CD4-positive, alpha-beta T cell treated with Interleukin-21 for 1 hour (primary cell): ENCODE data around the gene PRSS21.

Source experiments
- DNase-seq: peaks from one replicate; pipeline ENCODE4 v3.0.0-alpha.2; 2020

PRSS21 gene

GRCh38 chr16:2826591-2827373, 9.7 kb downstream of the PRSS21 start:
- DNase-seq = no peak

GRCh38 chr16:2827374-2827791, 10.3 kb downstream of the PRSS21 start:
- no peak for DNase-seq

GRCh38 chr16:2827831-2828520, 10.9 kb downstream of the PRSS21 start:
- DNase-seq = no peak

- DNase-seq = no peak
Observed at GRCh38 chr16:2828521-2828840, 11.4 kb downstream of the PRSS21 start.

- DNase-seq = no peak
Observed at GRCh38 chr16:2828876-2829430, 11.9 kb downstream of the PRSS21 start.

GRCh38 chr16:2829501-2830354, 12.7 kb downstream of the PRSS21 start, which contains the start of gene ZG16B:
ZG16B (plus strand) TSS chr16:2830303; CDS start chr16:2830442, 139 bp downstream.
- DNase-seq = no peak

GRCh38 chr16:2830355-2830695, 13.3 kb downstream of the PRSS21 start:
- no peak for DNase-seq

- no peak for DNase-seq
Observed at GRCh38 chr16:2831203-2831602, 14.2 kb downstream of the PRSS21 start.

- DNase-seq = no peak
Observed at GRCh38 chr16:2833776-2834175, 16.7 kb downstream of the PRSS21 start.

- DNase-seq = no peak
Observed at GRCh38 chr16:2834968-2835367, 17.9 kb downstream of the PRSS21 start.

GRCh38 chr16:2835638-2836493, 18.8 kb downstream of the PRSS21 start:
- DNase-seq = no peak

- no peak for DNase-seq
Observed at GRCh38 chr16:2836646-2837508, 19.8 kb downstream of the PRSS21 start.

GRCh38 chr16:2838928-2839327, 21.9 kb downstream of the PRSS21 start:
- DNase-seq = peak; percentile 65

- no peak for DNase-seq
Observed at GRCh38 chr16:2839650-2840450, 22.8 kb downstream of the PRSS21 start.

GRCh38 chr16:2840914-2841313, 23.9 kb downstream of the PRSS21 start:
- no peak for DNase-seq

GRCh38 chr16:2841606-2842339, 24.7 kb downstream of the PRSS21 start:
- peak; percentile 25 for DNase-seq

GRCh38 chr16:2842340-2843000, 25.4 kb downstream of the PRSS21 start:
- peak; percentile 79 for DNase-seq

GRCh38 chr16:2843526-2843925, 26.5 kb downstream of the PRSS21 start:
- DNase-seq = no peak

- no peak for DNase-seq
Observed at GRCh38 chr16:2845116-2845515, 28.1 kb downstream of the PRSS21 start.
